B cell (primary cell): Measurements from ENCODE around the gene AUP1. TPM values are rescaled to one million over a fixed set of nuclear protein-coding genes. Genes with fewer than 3 reads are reported as not detected.

Experiments
- ATAC-seq: fragments of 200-7000 bp; cut with Tn5 transposase; one replicate; pipeline ENCODE4 v1.10.0; 2021; ENCODE audit warnings: low read depth, mild to moderate bottlenecking, moderate number of reproducible peaks, moderate library complexity
- CTCF ChIA-PET: fragments of 350-600 bp; sonication (Branson Sonifier 250); formaldehyde crosslinking; loops from one replicate; lab custom pipeline; 2021; ENCODE audit warnings: antibody characterized with exemption, inconsistent platforms; lab: Charles Lee
- POLR2A ChIA-PET: fragments of 350-600 bp; sonication (Branson Sonifier 250); formaldehyde crosslinking; loops from one replicate; lab custom pipeline; 2021; ENCODE audit warnings: antibody characterized with exemption; lab: Charles Lee
- DNase-seq: peaks from one replicate; pipeline ENCODE4 v3.0.0; 2013
- H2AFZ ChIP-seq: 2 replicates; pipeline ENCODE4 v1.6.1; 2012; ENCODE audit warnings: mild to moderate bottlenecking, low read depth, low read length; ENCODE audit not compliant: insufficient read depth, poor library complexity, severe bottlenecking
- H3K27ac ChIP-seq, 2 donors: 1 replicate in 1 of 2; 2 replicates in 1 of 2; pipeline ENCODE4 v1.5.1; 2012 to 2013; ENCODE audit warnings: low read length in 2 of 2, mild to moderate bottlenecking in 2 of 2, moderate library complexity in 1 of 2
- H3K27me3 ChIP-seq, 4 experiments: fragments of 200-600 bp in 1 of 4; sonication (generic) in 1 of 4; replicated peaks in 1 of 4; 1 replicate in 2 of 4; 2 replicates in 2 of 4; pipeline versions ENCODE4 v1.6.1 to v1.7.0; 2013 to 2016; ENCODE audit warnings: low read length in 3 of 4, mild to moderate bottlenecking in 2 of 4, mixed read lengths in 1 of 4, moderate library complexity in 1 of 4; ENCODE audit not compliant: insufficient read depth in 4 of 4, control insufficient read depth in 3 of 4; ENCODE audit errors: control extremely low read depth in 1 of 4
- H3K36me3 ChIP-seq, 2 experiments: replicated peaks in 1 of 2; 1 replicate in 1 of 2; 2 replicates in 1 of 2; pipeline versions ENCODE4 v1.6.1 to v1.7.1; 2013; ENCODE audit warnings: low read length in 1 of 2; ENCODE audit not compliant: insufficient read depth in 2 of 2, control insufficient read depth in 1 of 2; ENCODE audit errors: control extremely low read depth in 1 of 2, extremely low read depth in 1 of 2
- H3K4me1 ChIP-seq, 2 donors: fragments of 200-600 bp in 1 of 2; sonication (generic) in 1 of 2; 1 replicate in 1 of 2; 2 replicates in 1 of 2; pipeline versions ENCODE4 v1.5.1 to v1.6.1; 2013 to 2017; ENCODE audit warnings: low read length in 2 of 2; ENCODE audit not compliant: control insufficient read depth in 2 of 2, insufficient read depth in 2 of 2
- H3K4me2 ChIP-seq: replicated peaks from 2 replicates; pipeline ENCODE3; 2012; ENCODE audit warnings: mild to moderate bottlenecking, low read depth, low read length; ENCODE audit not compliant: poor library complexity, severe bottlenecking
- H3K4me3 ChIP-seq, 5 experiments: fragments of 200-600 bp in 1 of 5; sonication (generic) in 1 of 5; 1 replicate in 3 of 5; 2 replicates in 2 of 5; pipeline versions ENCODE4 v1.5.1 to v1.7.0; 2011 to 2016; ENCODE audit warnings: low read length in 4 of 5, mild to moderate bottlenecking in 4 of 5, low read depth in 2 of 5, control low read depth in 1 of 5, moderate library complexity in 1 of 5; ENCODE audit not compliant: insufficient read depth in 1 of 5; ENCODE audit errors: control extremely low read depth in 1 of 5, extremely low read depth in 1 of 5
- H3K79me2 ChIP-seq: fragments of 200-600 bp; sonication (generic); one replicate; pipeline ENCODE4 v1.6.0; 2016; ENCODE audit warnings: low read length; ENCODE audit not compliant: control insufficient read depth, insufficient read depth
- H3K9ac ChIP-seq: fragments of 200-600 bp; sonication (generic); 2 replicates; pipeline ENCODE4 v1.6.1; 2017; ENCODE audit warnings: mild to moderate bottlenecking, low read length, moderate library complexity
- H3K9me3 ChIP-seq, 3 donors: one replicate each; pipeline versions ENCODE4 v1.6.1 to v1.7.1; 2013; ENCODE audit warnings: low read length in 2 of 3; ENCODE audit not compliant: control insufficient read depth in 2 of 3, insufficient read depth in 1 of 3; ENCODE audit errors: control extremely low read depth in 1 of 3
- H4K20me1 ChIP-seq: 2 replicates; pipeline ENCODE4 v1.6.0; 2012; ENCODE audit warnings: mild to moderate bottlenecking, low read length; ENCODE audit not compliant: insufficient read depth, control insufficient read depth, poor library complexity, severe bottlenecking
- H3K27ac Mint-ChIP-seq: one replicate; pipeline ENCODE4 v1.8.0; 2021; ENCODE audit warnings: mixed read lengths
- H3K27me3 Mint-ChIP-seq: one replicate; pipeline ENCODE4 v1.8.0; 2021; ENCODE audit warnings: mixed read lengths
- H3K4me1 Mint-ChIP-seq: one replicate; pipeline ENCODE4 v1.8.0; 2021; ENCODE audit warnings: mixed read lengths
- H3K4me3 Mint-ChIP-seq: one replicate; pipeline ENCODE4 v1.8.0; 2021; ENCODE audit warnings: mixed read lengths
- H3K9me3 Mint-ChIP-seq: one replicate; pipeline ENCODE4 v1.8.0; 2022; ENCODE audit warnings: mixed read lengths; ENCODE audit not compliant: insufficient read depth
- EZH2 ChIP-seq: IDR thresholded peaks from 2 replicates; pipeline ENCODE4 v1.6.1; 2012; ENCODE audit warnings: borderline replicate concordance, low read depth, mild to moderate bottlenecking, moderate library complexity, low read length; ENCODE audit not compliant: insufficient read depth, poor library complexity, severe bottlenecking
- WGBS: methylation state at CpG from one replicate; pipeline ENCODE4 v1.1.5; 2013; ENCODE audit warnings: missing lambda C conversion rate; ENCODE audit not compliant: insufficient coverage; 5-methylcytosine and 5-hydroxymethylcytosine counted together
- intact Hi-C: fragments of 100-400 bp; cut with micrococcal nuclease; formaldehyde crosslinking; loops from one replicate; pipeline ENCODE4 v1.10.0; 2022
- polyA plus RNA-seq: library from polyadenylated mRNA; depleted of rRNA; stranded (reverse); fragments of >200 nt; gene quantifications from 2 replicates; pipeline ENCODE4 v1.2.3, GENCODE V29; 2012
- total RNA-seq, 2 donors: library from RNA; stranded (reverse); fragments of 120-200 nt in 1 of 2; gene quantifications; 1 replicate in 1 of 2; 2 replicates in 1 of 2; pipeline versions ENCODE4 v1.2.3 to v1.2.4, GENCODE V29; 2013 to 2022
- TF ChIP-seq, protein P1 (sequence below): fragments of 200-600 bp; IDR thresholded peaks from one replicate; pipeline ENCODE4 v1.8.0; 2022; ENCODE audit warnings: antibody characterized with exemption, mild to moderate bottlenecking

Gene AUP1
- total and polyA plus RNA-seq, 2 donors (not counting 1 experiment from before 2014, with no cell fraction given), result 201 to 525 TPM

GRCh38 chr2:74555610-74556103, 26.2 kb upstream of the AUP1 start:
- Mint-ChIP-seq H3K4me1 (peaks cover 20% of the 10 kb centered on the region), H3K4me3 (peak overlapping the region; percentile 96), H3K9me3 (no peaks in the 10 kb centered on the region), H3K27ac (peak overlapping the region; percentile 94), H3K27me3 (no peaks in the 10 kb centered on the region)
- Histone ChIP-seq H3K4me1 (peaks cover 8 to 32% of the 10 kb centered on the region in 2 donors), H2AFZ (peak overlapping the region; percentile 97), H3K9me3 (no peaks in the 10 kb centered on the region), H3K27me3 (peaks cover 0 to 3% (median 0%) of the 10 kb centered on the region in 4 experiments), H3K4me2 (peak overlapping the region; percentile 97), H3K36me3 (peaks cover 0 to 15% of the 10 kb centered on the region in 2 experiments), H4K20me1 (peaks cover 15% of the 10 kb centered on the region), H3K79me2 (peaks cover 11% of the 10 kb centered on the region), H3K4me3 (peak overlapping the region in 4 of 5 experiments; percentile 73 to 99 (median 91)), H3K27ac (peak overlapping the region in 1 of 2 donors; percentile 76), H3K9ac (peak overlapping the region; percentile 96)
- CTCF ChIA-PET, result interaction anchor here (1.0 to 1.2 kb wide), 2 partner anchors 24 to 32 kb away, joined by 3 read pairs; no protein-coding TSS in a partner anchor
- intact Hi-C loops, result loop anchor here (1.0 to 10.0 kb wide), 3 partner anchors 19 to 161 kb away; partner anchors contain the start of genes CCDC142 and TTC31
- POLR2A ChIA-PET, result interaction anchor here (0.6 to 1.0 kb wide), 3 partner anchors 9 to 1342 kb away, joined by 3 read pairs; no protein-coding TSS in a partner anchor
- WGBS, result 64% methylated on average over 15 of the region's 17 CpGs
- ATAC-seq, result no peak
- DNase-seq, result no peak
- TF ChIP-seq EZH2, result no peak
- TF ChIP-seq, protein P1, sequence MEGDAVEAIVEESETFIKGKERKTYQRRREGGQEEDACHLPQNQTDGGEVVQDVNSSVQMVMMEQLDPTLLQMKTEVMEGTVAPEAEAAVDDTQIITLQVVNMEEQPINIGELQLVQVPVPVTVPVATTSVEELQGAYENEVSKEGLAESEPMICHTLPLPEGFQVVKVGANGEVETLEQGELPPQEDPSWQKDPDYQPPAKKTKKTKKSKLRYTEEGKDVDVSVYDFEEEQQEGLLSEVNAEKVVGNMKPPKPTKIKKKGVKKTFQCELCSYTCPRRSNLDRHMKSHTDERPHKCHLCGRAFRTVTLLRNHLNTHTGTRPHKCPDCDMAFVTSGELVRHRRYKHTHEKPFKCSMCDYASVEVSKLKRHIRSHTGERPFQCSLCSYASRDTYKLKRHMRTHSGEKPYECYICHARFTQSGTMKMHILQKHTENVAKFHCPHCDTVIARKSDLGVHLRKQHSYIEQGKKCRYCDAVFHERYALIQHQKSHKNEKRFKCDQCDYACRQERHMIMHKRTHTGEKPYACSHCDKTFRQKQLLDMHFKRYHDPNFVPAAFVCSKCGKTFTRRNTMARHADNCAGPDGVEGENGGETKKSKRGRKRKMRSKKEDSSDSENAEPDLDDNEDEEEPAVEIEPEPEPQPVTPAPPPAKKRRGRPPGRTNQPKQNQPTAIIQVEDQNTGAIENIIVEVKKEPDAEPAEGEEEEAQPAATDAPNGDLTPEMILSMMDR, result no peak
